SU-DHL-6 (cell line): ENCODE data around the gene NCAPG2.

Experiments used
- EZH2phosphoT487 ChIP-seq: fragments of 200-600 bp; sonication (generic), shearing (Covaris generic); conservative IDR thresholded peaks from 2 replicates; pipeline ENCODE4 v1.6.1; 2018; ENCODE audit warnings: mild to moderate bottlenecking, antibody characterized with exemption, low read length, moderate library complexity, mixed read lengths
- TF ChIP-seq, protein P1 (sequence below): fragments of 200-600 bp; sonication (generic); IDR thresholded peaks from one replicate; pipeline ENCODE4 v1.5.1; 2017; ENCODE audit warnings: antibody characterized with exemption, mild to moderate bottlenecking, low read length, moderate library complexity; ENCODE audit not compliant: insufficient read depth, poor library complexity, severe bottlenecking

- TF ChIP-seq, protein P1, sequence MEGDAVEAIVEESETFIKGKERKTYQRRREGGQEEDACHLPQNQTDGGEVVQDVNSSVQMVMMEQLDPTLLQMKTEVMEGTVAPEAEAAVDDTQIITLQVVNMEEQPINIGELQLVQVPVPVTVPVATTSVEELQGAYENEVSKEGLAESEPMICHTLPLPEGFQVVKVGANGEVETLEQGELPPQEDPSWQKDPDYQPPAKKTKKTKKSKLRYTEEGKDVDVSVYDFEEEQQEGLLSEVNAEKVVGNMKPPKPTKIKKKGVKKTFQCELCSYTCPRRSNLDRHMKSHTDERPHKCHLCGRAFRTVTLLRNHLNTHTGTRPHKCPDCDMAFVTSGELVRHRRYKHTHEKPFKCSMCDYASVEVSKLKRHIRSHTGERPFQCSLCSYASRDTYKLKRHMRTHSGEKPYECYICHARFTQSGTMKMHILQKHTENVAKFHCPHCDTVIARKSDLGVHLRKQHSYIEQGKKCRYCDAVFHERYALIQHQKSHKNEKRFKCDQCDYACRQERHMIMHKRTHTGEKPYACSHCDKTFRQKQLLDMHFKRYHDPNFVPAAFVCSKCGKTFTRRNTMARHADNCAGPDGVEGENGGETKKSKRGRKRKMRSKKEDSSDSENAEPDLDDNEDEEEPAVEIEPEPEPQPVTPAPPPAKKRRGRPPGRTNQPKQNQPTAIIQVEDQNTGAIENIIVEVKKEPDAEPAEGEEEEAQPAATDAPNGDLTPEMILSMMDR, result no peak
- no peak for TF ChIP-seq EZH2phosphoT487
Measured at GRCh38 chr7:158705234-158705850, 738 bp upstream of the NCAPG2 start.
